ENCODE measurements around the gene AHR. TPM values are rescaled to one million over a fixed set of nuclear protein-coding genes. Genes with fewer than 3 reads are reported as not detected.
A peak's percentile ranks its signal among the peaks of the same experiment; 100 is the strongest.

Gene AHR
- polyA plus RNA-seq, 1 donor from 2014 or later = 2.4 TPM

DNA sequence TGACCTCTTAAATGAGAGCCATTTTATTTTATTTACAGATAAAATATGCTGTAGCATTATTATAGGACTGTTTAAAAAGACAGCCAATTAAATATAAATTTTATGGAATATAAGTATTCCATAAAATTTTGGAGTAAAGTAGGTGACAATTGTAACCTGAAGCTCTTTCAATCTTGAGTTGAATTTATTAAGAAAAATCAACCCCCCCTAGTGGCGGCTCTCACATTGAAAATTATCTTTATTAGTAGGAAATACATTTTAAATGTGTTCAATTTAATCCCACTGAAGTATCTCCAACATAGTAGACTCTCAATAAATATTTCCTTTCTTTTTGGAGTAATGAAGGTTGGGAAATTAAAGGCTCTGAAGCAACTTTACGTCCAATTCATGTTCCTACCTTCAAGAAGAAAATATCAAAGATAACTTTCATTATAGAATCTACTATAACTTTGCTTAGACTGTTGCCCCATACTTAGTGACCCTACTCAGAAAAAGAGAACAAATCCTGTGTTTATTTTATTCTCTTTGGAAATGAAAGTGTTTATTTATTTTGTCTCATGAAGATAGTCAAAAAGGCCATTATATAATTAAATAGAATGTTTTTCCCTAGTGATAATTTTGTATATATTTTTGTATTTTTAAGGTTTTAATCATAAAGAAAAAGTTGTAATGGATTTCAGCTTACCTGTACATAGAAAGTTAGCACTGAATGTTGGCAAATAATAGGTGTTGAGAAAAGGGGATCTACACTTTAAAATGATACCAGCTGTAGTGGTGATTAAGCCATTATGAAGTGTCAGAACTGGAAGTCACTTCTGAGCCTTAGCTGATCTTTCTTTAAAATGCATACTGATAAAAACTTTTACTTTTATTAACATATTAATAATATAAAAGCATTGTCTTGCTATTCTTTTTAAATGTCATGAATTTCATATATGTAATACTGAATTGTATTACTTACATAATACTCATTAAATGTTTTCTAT is 3.3 kb downstream of the AHR start:
- no peak overlapping the region for H2AFZ ChIP-seq (ENCODE audit: low read depth, low read length)
- no peak overlapping the region for H3K4me3 ChIP-seq (ENCODE audit: low read length)
- no peaks in the 10 kb centered on the region for H3K79me2 ChIP-seq (replicated peaks; ENCODE audit: insufficient read depth, low read length)
- no peaks in the 10 kb centered on the region for H3K36me3 ChIP-seq (ENCODE audit: insufficient read depth, low read length)
- peaks cover 28% of the 10 kb centered on the region for H3K27me3 ChIP-seq (ENCODE audit: insufficient read depth, low read depth, low read length)
- H4K20me1 ChIP-seq (ENCODE audit: insufficient read depth) = no peaks in the 10 kb centered on the region
- no peaks in the 10 kb centered on the region for H3K9me2 ChIP-seq (ENCODE audit: insufficient read depth, low read length)
- H3K9ac ChIP-seq (ENCODE audit: low read length) = no peak overlapping the region
- no peak overlapping the region for H3K4me2 ChIP-seq (ENCODE audit: low read length)
- no peaks in the 10 kb centered on the region for H3F3A ChIP-seq (ENCODE audit: insufficient read depth, low read length, poor library complexity, severe bottlenecking)
- H3K27ac ChIP-seq (ENCODE audit: low read length) = no peak overlapping the region
- TF ChIP-seq, protein P1, sequence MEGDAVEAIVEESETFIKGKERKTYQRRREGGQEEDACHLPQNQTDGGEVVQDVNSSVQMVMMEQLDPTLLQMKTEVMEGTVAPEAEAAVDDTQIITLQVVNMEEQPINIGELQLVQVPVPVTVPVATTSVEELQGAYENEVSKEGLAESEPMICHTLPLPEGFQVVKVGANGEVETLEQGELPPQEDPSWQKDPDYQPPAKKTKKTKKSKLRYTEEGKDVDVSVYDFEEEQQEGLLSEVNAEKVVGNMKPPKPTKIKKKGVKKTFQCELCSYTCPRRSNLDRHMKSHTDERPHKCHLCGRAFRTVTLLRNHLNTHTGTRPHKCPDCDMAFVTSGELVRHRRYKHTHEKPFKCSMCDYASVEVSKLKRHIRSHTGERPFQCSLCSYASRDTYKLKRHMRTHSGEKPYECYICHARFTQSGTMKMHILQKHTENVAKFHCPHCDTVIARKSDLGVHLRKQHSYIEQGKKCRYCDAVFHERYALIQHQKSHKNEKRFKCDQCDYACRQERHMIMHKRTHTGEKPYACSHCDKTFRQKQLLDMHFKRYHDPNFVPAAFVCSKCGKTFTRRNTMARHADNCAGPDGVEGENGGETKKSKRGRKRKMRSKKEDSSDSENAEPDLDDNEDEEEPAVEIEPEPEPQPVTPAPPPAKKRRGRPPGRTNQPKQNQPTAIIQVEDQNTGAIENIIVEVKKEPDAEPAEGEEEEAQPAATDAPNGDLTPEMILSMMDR (IDR thresholded peaks at IDR 0.05; ENCODE audit: poor library complexity, severe bottlenecking) = peak; percentile 58
- TF ChIP-seq SMC3 (conservative IDR thresholded peaks at IDR 0.05; ENCODE audit: poor library complexity) = no peak
- no peaks in the 10 kb centered on the region for H3K9me3 ChIP-seq (ENCODE audit: low read length)

DNA sequence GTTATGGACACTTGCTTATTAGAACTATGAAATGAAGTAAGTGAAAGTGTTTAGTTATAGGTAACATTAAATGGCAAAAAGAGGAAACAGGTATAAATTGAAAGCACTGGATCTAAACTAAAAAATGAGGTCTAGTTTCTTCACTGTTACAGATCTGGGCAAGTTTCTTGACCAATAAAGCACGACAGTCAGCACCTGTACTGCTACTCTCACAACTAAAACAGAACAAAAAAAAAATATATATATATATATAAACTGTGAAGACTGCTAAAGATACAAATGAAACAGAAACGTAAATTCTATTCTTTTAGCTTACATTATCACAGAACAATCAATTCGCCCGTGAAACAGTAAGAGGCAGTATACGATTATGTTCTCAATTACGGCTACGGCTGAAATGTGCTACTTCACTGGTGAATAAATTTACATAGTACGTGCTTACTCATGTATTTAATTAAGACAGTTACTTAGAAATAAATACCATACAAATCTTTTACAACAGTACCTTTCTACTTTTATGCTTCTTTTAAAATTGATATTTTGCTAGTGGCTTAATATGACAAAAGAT is 4.2 kb downstream of the AHR start:
- Histone ChIP-seq H3F3A (ENCODE audit: insufficient read depth, low read length, poor library complexity, severe bottlenecking) (no peaks in the 10 kb centered on the region), H3K9ac (ENCODE audit: low read length) (no peak overlapping the region), H4K20me1 (ENCODE audit: insufficient read depth) (no peaks in the 10 kb centered on the region), H3K9me3 (ENCODE audit: low read length) (no peaks in the 10 kb centered on the region), H3K9me2 (ENCODE audit: insufficient read depth, low read length) (no peaks in the 10 kb centered on the region), H3K36me3 (ENCODE audit: insufficient read depth, low read length) (no peaks in the 10 kb centered on the region), H3K27ac (ENCODE audit: low read length) (no peak overlapping the region), H3K27me3 (ENCODE audit: insufficient read depth, low read depth, low read length) (peaks cover 24% of the 10 kb centered on the region), H3K79me2 (replicated peaks; ENCODE audit: insufficient read depth, low read length) (no peaks in the 10 kb centered on the region), H3K4me3 (ENCODE audit: low read length) (no peak overlapping the region), H2AFZ (ENCODE audit: low read depth, low read length) (no peak overlapping the region), H3K4me2 (ENCODE audit: low read length) (no peak overlapping the region)
- no peak for TF ChIP-seq SMC3 (conservative IDR thresholded peaks at IDR 0.05; ENCODE audit: poor library complexity)
- no peak for TF ChIP-seq RAD21 (conservative IDR thresholded peaks at IDR 0.05)
- TF ChIP-seq EP300 (conservative IDR thresholded peaks at IDR 0.05; ENCODE audit: poor library complexity, severe bottlenecking) = no peak
- no peak for TF ChIP-seq TAF1 (IDR thresholded peaks at IDR 0.05; ENCODE audit: low read depth)
- TF ChIP-seq POLR2AphosphoS5 (IDR thresholded peaks at IDR 0.05) = no peak
- no peak for TF ChIP-seq MXI1 (conservative IDR thresholded peaks at IDR 0.05; ENCODE audit: poor library complexity, severe bottlenecking)
- TF ChIP-seq, protein P1 (IDR thresholded peaks at IDR 0.05; ENCODE audit: poor library complexity, severe bottlenecking) = no peak
- TF ChIP-seq EZH2 (IDR thresholded peaks at IDR 0.05; ENCODE audit: borderline replicate concordance, insufficient read depth, low read length, poor library complexity, severe bottlenecking) = no peak
- TF ChIP-seq, protein P2, sequence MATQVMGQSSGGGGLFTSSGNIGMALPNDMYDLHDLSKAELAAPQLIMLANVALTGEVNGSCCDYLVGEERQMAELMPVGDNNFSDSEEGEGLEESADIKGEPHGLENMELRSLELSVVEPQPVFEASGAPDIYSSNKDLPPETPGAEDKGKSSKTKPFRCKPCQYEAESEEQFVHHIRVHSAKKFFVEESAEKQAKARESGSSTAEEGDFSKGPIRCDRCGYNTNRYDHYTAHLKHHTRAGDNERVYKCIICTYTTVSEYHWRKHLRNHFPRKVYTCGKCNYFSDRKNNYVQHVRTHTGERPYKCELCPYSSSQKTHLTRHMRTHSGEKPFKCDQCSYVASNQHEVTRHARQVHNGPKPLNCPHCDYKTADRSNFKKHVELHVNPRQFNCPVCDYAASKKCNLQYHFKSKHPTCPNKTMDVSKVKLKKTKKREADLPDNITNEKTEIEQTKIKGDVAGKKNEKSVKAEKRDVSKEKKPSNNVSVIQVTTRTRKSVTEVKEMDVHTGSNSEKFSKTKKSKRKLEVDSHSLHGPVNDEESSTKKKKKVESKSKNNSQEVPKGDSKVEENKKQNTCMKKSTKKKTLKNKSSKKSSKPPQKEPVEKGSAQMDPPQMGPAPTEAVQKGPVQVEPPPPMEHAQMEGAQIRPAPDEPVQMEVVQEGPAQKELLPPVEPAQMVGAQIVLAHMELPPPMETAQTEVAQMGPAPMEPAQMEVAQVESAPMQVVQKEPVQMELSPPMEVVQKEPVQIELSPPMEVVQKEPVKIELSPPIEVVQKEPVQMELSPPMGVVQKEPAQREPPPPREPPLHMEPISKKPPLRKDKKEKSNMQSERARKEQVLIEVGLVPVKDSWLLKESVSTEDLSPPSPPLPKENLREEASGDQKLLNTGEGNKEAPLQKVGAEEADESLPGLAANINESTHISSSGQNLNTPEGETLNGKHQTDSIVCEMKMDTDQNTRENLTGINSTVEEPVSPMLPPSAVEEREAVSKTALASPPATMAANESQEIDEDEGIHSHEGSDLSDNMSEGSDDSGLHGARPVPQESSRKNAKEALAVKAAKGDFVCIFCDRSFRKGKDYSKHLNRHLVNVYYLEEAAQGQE (IDR thresholded peaks at IDR 0.05; ENCODE audit: borderline replicate concordance) = no peak

All from neural cell (in vitro differentiated cells).